GM18873 (cell line): ENCODE data around the gene TMEM167A.
A peak's percentile ranks its signal among the peaks of the same experiment; 100 is the strongest.

Experiments used
- ATAC-seq: cut with Tn5 transposase; IDR thresholded peaks from one replicate; pipeline ENCODE4 v1.9.1; 2021; ENCODE audit warnings: mild to moderate bottlenecking, moderate library complexity, moderate number of reproducible peaks; ENCODE audit not compliant: unreplicated experiment, low FRiP score

The TMEM167A gene

GRCh38 chr5:83076742-83077661, at the start of gene TMEM167A, which contains the start of gene XRCC4:
TMEM167A (minus strand) TSS chr5:83077394; CDS start chr5:83077323, 71 bp downstream.
XRCC4 (plus strand) TSS chr5:83077547; CDS start chr5:83104920, 27,373 bp downstream.
- ATAC-seq = peak; percentile 98

GRCh38 chr5:83126501-83126900, 49.3 kb upstream of the TMEM167A start:
- no peak for ATAC-seq

GRCh38 chr5:83125560-83125959, 48.4 kb upstream of the TMEM167A start:
- ATAC-seq = no peak

GRCh38 chr5:83124593-83124992, 47.4 kb upstream of the TMEM167A start:
- ATAC-seq = no peak

GRCh38 chr5:83118976-83119375, 41.8 kb upstream of the TMEM167A start:
- no peak for ATAC-seq

- no peak for ATAC-seq
These were observed 41.3 kb upstream of the TMEM167A start for GRCh38 chr5:83118471-83118870.

GRCh38 chr5:83115816-83116215, 38.6 kb upstream of the TMEM167A start:
- ATAC-seq = no peak

- no peak for ATAC-seq
These were observed 32.2 kb upstream of the TMEM167A start for GRCh38 chr5:83109380-83109779.

- no peak for ATAC-seq
These were observed 30.7 kb upstream of the TMEM167A start for GRCh38 chr5:83107692-83108420.

GRCh38 chr5:83104021-83104420, 26.8 kb upstream of the TMEM167A start:
- no peak for ATAC-seq

GRCh38 chr5:83102364-83102980, 25.3 kb upstream of the TMEM167A start:
- no peak for ATAC-seq

- ATAC-seq = no peak
These were observed 24.3 kb upstream of the TMEM167A start for GRCh38 chr5:83101514-83101913.

- ATAC-seq = no peak
These were observed 22.3 kb upstream of the TMEM167A start for GRCh38 chr5:83099445-83099844.

- ATAC-seq = no peak
These were observed 21.8 kb upstream of the TMEM167A start for GRCh38 chr5:83099001-83099400.

- no peak for ATAC-seq
These were observed 20.6 kb upstream of the TMEM167A start for GRCh38 chr5:83097689-83098231.

GRCh38 chr5:83096660-83097339, 19.6 kb upstream of the TMEM167A start:
- ATAC-seq = no peak

- ATAC-seq = no peak
These were observed 18.9 kb upstream of the TMEM167A start for GRCh38 chr5:83095957-83096539.

GRCh38 chr5:83095163-83095956, 18.2 kb upstream of the TMEM167A start:
- ATAC-seq = no peak

- no peak for ATAC-seq
These were observed 16.5 kb upstream of the TMEM167A start for GRCh38 chr5:83093692-83094091.
